B cell (primary cell): ENCODE results near the gene RASGRP3. TPM values are rescaled to one million over a fixed set of nuclear protein-coding genes. Genes with fewer than 3 reads are reported as not detected.

Experiments used
- ATAC-seq: fragments of 200-7000 bp; cut with Tn5 transposase; one replicate; pipeline ENCODE4 v1.10.0; 2021; ENCODE audit warnings: low read depth, mild to moderate bottlenecking, moderate number of reproducible peaks, moderate library complexity
- CTCF ChIA-PET: fragments of 350-600 bp; sonication (Branson Sonifier 250); formaldehyde crosslinking; loops from one replicate; lab custom pipeline; 2021; ENCODE audit warnings: antibody characterized with exemption, inconsistent platforms; lab: Charles Lee
- POLR2A ChIA-PET: fragments of 350-600 bp; sonication (Branson Sonifier 250); formaldehyde crosslinking; loops from one replicate; lab custom pipeline; 2021; ENCODE audit warnings: antibody characterized with exemption; lab: Charles Lee
- DNase-seq: peaks from one replicate; pipeline ENCODE4 v3.0.0; 2013
- H2AFZ ChIP-seq: 2 replicates; pipeline ENCODE4 v1.6.1; 2012; ENCODE audit warnings: mild to moderate bottlenecking, low read depth, low read length; ENCODE audit not compliant: insufficient read depth, poor library complexity, severe bottlenecking
- H3K27ac ChIP-seq, 2 donors: 1 replicate in 1 of 2; 2 replicates in 1 of 2; pipeline ENCODE4 v1.5.1; 2012 to 2013; ENCODE audit warnings: low read length in 2 of 2, mild to moderate bottlenecking in 2 of 2, moderate library complexity in 1 of 2
- H3K27me3 ChIP-seq, 4 experiments: fragments of 200-600 bp in 1 of 4; sonication (generic) in 1 of 4; replicated peaks in 1 of 4; 1 replicate in 2 of 4; 2 replicates in 2 of 4; pipeline versions ENCODE4 v1.6.1 to v1.7.0; 2013 to 2016; ENCODE audit warnings: low read length in 3 of 4, mild to moderate bottlenecking in 2 of 4, mixed read lengths in 1 of 4, moderate library complexity in 1 of 4; ENCODE audit not compliant: insufficient read depth in 4 of 4, control insufficient read depth in 3 of 4; ENCODE audit errors: control extremely low read depth in 1 of 4
- H3K36me3 ChIP-seq, 2 experiments: replicated peaks in 1 of 2; 1 replicate in 1 of 2; 2 replicates in 1 of 2; pipeline versions ENCODE4 v1.6.1 to v1.7.1; 2013; ENCODE audit warnings: low read length in 1 of 2; ENCODE audit not compliant: insufficient read depth in 2 of 2, control insufficient read depth in 1 of 2; ENCODE audit errors: control extremely low read depth in 1 of 2, extremely low read depth in 1 of 2
- H3K4me1 ChIP-seq, 2 donors: fragments of 200-600 bp in 1 of 2; sonication (generic) in 1 of 2; 1 replicate in 1 of 2; 2 replicates in 1 of 2; pipeline versions ENCODE4 v1.5.1 to v1.6.1; 2013 to 2017; ENCODE audit warnings: low read length in 2 of 2; ENCODE audit not compliant: control insufficient read depth in 2 of 2, insufficient read depth in 2 of 2
- H3K4me2 ChIP-seq: replicated peaks from 2 replicates; pipeline ENCODE3; 2012; ENCODE audit warnings: mild to moderate bottlenecking, low read depth, low read length; ENCODE audit not compliant: poor library complexity, severe bottlenecking
- H3K4me3 ChIP-seq, 5 experiments: fragments of 200-600 bp in 1 of 5; sonication (generic) in 1 of 5; 1 replicate in 3 of 5; 2 replicates in 2 of 5; pipeline versions ENCODE4 v1.5.1 to v1.7.0; 2011 to 2016; ENCODE audit warnings: low read length in 4 of 5, mild to moderate bottlenecking in 4 of 5, low read depth in 2 of 5, control low read depth in 1 of 5, moderate library complexity in 1 of 5; ENCODE audit not compliant: insufficient read depth in 1 of 5; ENCODE audit errors: control extremely low read depth in 1 of 5, extremely low read depth in 1 of 5
- H3K79me2 ChIP-seq: fragments of 200-600 bp; sonication (generic); one replicate; pipeline ENCODE4 v1.6.0; 2016; ENCODE audit warnings: low read length; ENCODE audit not compliant: control insufficient read depth, insufficient read depth
- H3K9ac ChIP-seq: fragments of 200-600 bp; sonication (generic); 2 replicates; pipeline ENCODE4 v1.6.1; 2017; ENCODE audit warnings: mild to moderate bottlenecking, low read length, moderate library complexity
- H3K9me3 ChIP-seq, 3 donors: one replicate each; pipeline versions ENCODE4 v1.6.1 to v1.7.1; 2013; ENCODE audit warnings: low read length in 2 of 3; ENCODE audit not compliant: control insufficient read depth in 2 of 3, insufficient read depth in 1 of 3; ENCODE audit errors: control extremely low read depth in 1 of 3
- H4K20me1 ChIP-seq: 2 replicates; pipeline ENCODE4 v1.6.0; 2012; ENCODE audit warnings: mild to moderate bottlenecking, low read length; ENCODE audit not compliant: insufficient read depth, control insufficient read depth, poor library complexity, severe bottlenecking
- H3K27ac Mint-ChIP-seq: one replicate; pipeline ENCODE4 v1.8.0; 2021; ENCODE audit warnings: mixed read lengths
- H3K27me3 Mint-ChIP-seq: one replicate; pipeline ENCODE4 v1.8.0; 2021; ENCODE audit warnings: mixed read lengths
- H3K4me1 Mint-ChIP-seq: one replicate; pipeline ENCODE4 v1.8.0; 2021; ENCODE audit warnings: mixed read lengths
- H3K4me3 Mint-ChIP-seq: one replicate; pipeline ENCODE4 v1.8.0; 2021; ENCODE audit warnings: mixed read lengths
- H3K9me3 Mint-ChIP-seq: one replicate; pipeline ENCODE4 v1.8.0; 2022; ENCODE audit warnings: mixed read lengths; ENCODE audit not compliant: insufficient read depth
- CTCF ChIP-seq: fragments of 200-600 bp; IDR thresholded peaks from one replicate; pipeline ENCODE4 v1.8.0; 2022; ENCODE audit warnings: antibody characterized with exemption, mild to moderate bottlenecking
- EZH2 ChIP-seq: IDR thresholded peaks from 2 replicates; pipeline ENCODE4 v1.6.1; 2012; ENCODE audit warnings: borderline replicate concordance, low read depth, mild to moderate bottlenecking, moderate library complexity, low read length; ENCODE audit not compliant: insufficient read depth, poor library complexity, severe bottlenecking
- WGBS: methylation state at CpG from one replicate; pipeline ENCODE4 v1.1.5; 2013; ENCODE audit warnings: missing lambda C conversion rate; ENCODE audit not compliant: insufficient coverage; 5-methylcytosine and 5-hydroxymethylcytosine counted together
- intact Hi-C: fragments of 100-400 bp; cut with micrococcal nuclease; formaldehyde crosslinking; loops from one replicate; pipeline ENCODE4 v1.10.0; 2022
- polyA plus RNA-seq: library from polyadenylated mRNA; depleted of rRNA; stranded (reverse); fragments of >200 nt; gene quantifications from 2 replicates; pipeline ENCODE4 v1.2.3, GENCODE V29; 2012
- total RNA-seq, 2 donors: library from RNA; stranded (reverse); fragments of 120-200 nt in 1 of 2; gene quantifications; 1 replicate in 1 of 2; 2 replicates in 1 of 2; pipeline versions ENCODE4 v1.2.3 to v1.2.4, GENCODE V29; 2013 to 2022

The RASGRP3 gene
- total and polyA plus RNA-seq, 2 donors (not counting 1 experiment from before 2014, with no cell fraction given) = 67.5 to 107 TPM

GRCh38 chr2:33530690-33531548 lies 54.5 kb downstream of the RASGRP3 start:
- Mint-ChIP-seq H3K27ac (peak overlapping the region; percentile 94), H3K9me3 (no peaks in the 10 kb centered on the region), H3K27me3 (no peaks in the 10 kb centered on the region), H3K4me1 (peaks cover 76% of the 10 kb centered on the region), H3K4me3 (peak overlapping the region; percentile 76)
- H3K9ac ChIP-seq = peak overlapping the region; percentile 63
- H3K27me3 ChIP-seq = no peaks in the 10 kb centered on the region
- POLR2A ChIA-PET = interaction anchor here (0.7 to 1.7 kb wide), 3 partner anchors 53 to 58 kb away, joined by 3 to 7 read pairs (median 4); partner anchors contain the start of gene RASGRP3
- H4K20me1 ChIP-seq = no peaks in the 10 kb centered on the region
- WGBS = 31% methylated on average over 4 of the region's 10 CpGs
- peak; percentile 43 for ATAC-seq
- TF ChIP-seq EZH2 = no peak
- no peak for TF ChIP-seq CTCF
- H3K4me2 ChIP-seq = peak overlapping the region; percentile 73
- peaks cover 52% of the 10 kb centered on the region for H3K79me2 ChIP-seq
- peaks cover 68 to 75% of the 10 kb centered on the region in 2 donors for H3K4me1 ChIP-seq
- DNase-seq = peak; percentile 69
- H3K27ac ChIP-seq = peak overlapping the region; percentile 98 to 99
- peak overlapping the region; percentile 15 to 56 (median 36) for H3K4me3 ChIP-seq
- no peaks in the 10 kb centered on the region for H3K9me3 ChIP-seq
- intact Hi-C loops = loop anchor here (1.0 to 5.0 kb wide), 2 partner anchors 56 to 66 kb away; partner anchors contain the start of gene FAM98A
- CTCF ChIA-PET = interaction anchor here (1.2 to 4.5 kb wide), 5 partner anchors 24 to 55 kb away, joined by 4 to 13 read pairs (median 6); no protein-coding TSS in a partner anchor
- H3K36me3 ChIP-seq = peaks cover 0 to 52% of the 10 kb centered on the region in 2 experiments
- peak overlapping the region; percentile 66 for H2AFZ ChIP-seq
